K562 (cell line): ENCODE data around the gene UBFD1. TPM values are rescaled to one million over a fixed set of nuclear protein-coding genes. Genes with fewer than 3 reads are reported as not detected.
A peak's percentile ranks its signal among the peaks of the same experiment; 100 is the strongest.

Experiments
- ATAC-seq: fragments of 200-7000 bp; cut with Tn5 transposase; 3 replicates; pipeline ENCODE4 v1.9.1; 2020; ENCODE audit warnings: moderate library complexity
- BruUV-seq: library from RNA; stranded (reverse); fragments of 400-500 nt; replicated peaks from 2 replicates; lab custom pipeline; 2021; lab: Mats Ljungman, UMichigan
- CTCF ChIA-PET: fragments of 300-600 bp; formaldehyde crosslinking; extraction: SDS; loops from one replicate; lab custom pipeline; 2021; ENCODE audit warnings: low intra/inter-chr PET ratio; lab: Yijun Ruan, JAX
- POLR2A ChIA-PET: fragments of 300-600, 350-650 bp; sonication (Branson Sonifier 250); formaldehyde crosslinking; extraction: SDS; loops from one replicate; lab custom pipeline; 2021; ENCODE audit warnings: antibody characterized with exemption, inconsistent platforms; lab: Yijun Ruan, JAX
- DNase-seq, 4 experiments: peaks; one replicate each; pipeline versions ENCODE4 v3.0.0 to v3.0.0-alpha.2; 2011 to 2018; ENCODE audit warnings: low spot score in 3 of 4, mixed read lengths in 3 of 4; ENCODE audit errors: extremely low read depth in 1 of 4
- FAIRE-seq: peaks from 2 replicates; lab custom pipeline; 2011; peaks lifted over from hg19 to GRCh38; lab: Jason Lieb, UNC
- H2AFZ ChIP-seq: 2 replicates; pipeline ENCODE4 v1.6.0; 2011; ENCODE audit warnings: low read depth, low read length, control low read depth, inconsistent platforms
- H3K27ac ChIP-seq: fragments of 200-600 bp; 3 replicates; pipeline ENCODE4 v1.8.0; 2011; ENCODE audit warnings: low read depth, mild to moderate bottlenecking, control low read depth, inconsistent platforms, low read length, moderate library complexity, mixed read lengths; ENCODE audit errors: extremely low read depth
- H3K27me3 ChIP-seq, 2 experiments: fragments of 300-600 bp in 1 of 2; 2 replicates in 1 of 2; 3 replicates in 1 of 2; pipeline versions ENCODE4 v1.6.0 to v1.8.0; 2011; ENCODE audit warnings: inconsistent platforms in 2 of 2, low read length in 2 of 2, mild to moderate bottlenecking in 1 of 2, mixed read lengths in 1 of 2, moderate library complexity in 1 of 2; ENCODE audit not compliant: control insufficient read depth in 2 of 2, insufficient read depth in 2 of 2
- H3K36me3 ChIP-seq: fragments of 300-600 bp; 3 replicates; pipeline ENCODE4 v1.8.0; 2011; ENCODE audit warnings: mild to moderate bottlenecking, low read length, inconsistent platforms; ENCODE audit not compliant: control insufficient read depth, insufficient read depth
- H3K4me1 ChIP-seq, 2 experiments: fragments of 200-600 bp in 1 of 2; replicated peaks in 1 of 2; 2 replicates in 1 of 2; 3 replicates in 1 of 2; pipeline versions ENCODE4 v1.5.1 to v1.8.0; 2011; ENCODE audit warnings: inconsistent platforms in 2 of 2, low read length in 2 of 2, mild to moderate bottlenecking in 1 of 2, mixed read lengths in 1 of 2, moderate library complexity in 1 of 2; ENCODE audit not compliant: control insufficient read depth in 2 of 2, insufficient read depth in 2 of 2
- H3K4me2 ChIP-seq: 2 replicates; pipeline ENCODE4 v1.6.1; 2011; ENCODE audit warnings: low read length, control low read depth, inconsistent platforms, mixed read lengths; ENCODE audit not compliant: insufficient read depth
- H3K4me3 ChIP-seq: fragments of 200-600 bp; sonication (generic), shearing (Covaris generic); 2 replicates; pipeline ENCODE4 v1.5.1; 2016; ENCODE audit warnings: control low read depth, inconsistent platforms
- H3K79me2 ChIP-seq: fragments of 200-600 bp; 3 replicates; pipeline ENCODE4 v1.8.0; 2011; ENCODE audit warnings: low read length, inconsistent platforms; ENCODE audit not compliant: control insufficient read depth, insufficient read depth
- H3K9ac ChIP-seq, 2 experiments: 2 replicates each; pipeline versions ENCODE4 v1.6.0 to v1.6.1; 2011; ENCODE audit warnings: low read depth in 2 of 2, low read length in 2 of 2, control low read depth in 1 of 2, inconsistent platforms in 1 of 2, mild to moderate bottlenecking in 1 of 2, mixed read lengths in 1 of 2; ENCODE audit not compliant: insufficient read depth in 1 of 2
- H3K9me1 ChIP-seq: one replicate; pipeline ENCODE4 v1.6.0; 2011; ENCODE audit warnings: inconsistent platforms, mild to moderate bottlenecking, low read length, moderate library complexity; ENCODE audit not compliant: control insufficient read depth, insufficient read depth
- H3K9me3 ChIP-seq: replicated peaks from 2 replicates; pipeline ENCODE4 v1.5.1; 2011; ENCODE audit warnings: low read depth, low read length, inconsistent platforms; ENCODE audit not compliant: control insufficient read depth, insufficient read depth
- H4K20me1 ChIP-seq: replicated peaks from 2 replicates; pipeline ENCODE4 v1.6.1; 2011; ENCODE audit warnings: low read length, inconsistent platforms, mixed read lengths; ENCODE audit not compliant: control insufficient read depth, insufficient read depth
- BRD4 ChIP-seq: fragments of 200-600 bp; sonication (generic); IDR thresholded peaks from 2 replicates; pipeline ENCODE4 v1.6.1; 2017; ENCODE audit warnings: inconsistent platforms
- DMBX1 ChIP-seq: fragments of 250-450 bp; sonication (Bioruptor Pico); IDR thresholded peaks from 2 replicates; pipeline ENCODE4 v1.8.0; 2022; ENCODE audit warnings: inconsistent platforms, mild to moderate bottlenecking, moderate library complexity, borderline replicate concordance
- ZKSCAN8 ChIP-seq: fragments of 200-800 bp; sonication (Bioruptor generic); IDR thresholded peaks from 2 replicates; pipeline ENCODE4 v1.6.1; 2016; ENCODE audit warnings: missing genetic modification characterization, missing compliant biosample characterization
- ZNF121 ChIP-seq: sonication (generic); formaldehyde crosslinking; conservative IDR thresholded peaks from 2 replicates; pipeline ENCODE4 v1.8.0; 2022; ENCODE audit warnings: missing genetic modification reagents
- ZNF384 ChIP-seq: IDR thresholded peaks from 2 replicates; pipeline ENCODE4 v1.6.1; 2012; ENCODE audit warnings: low read depth, low read length, improper control_type of control experiment
- ZNF695 ChIP-seq: fragments of 450-650 bp; formaldehyde crosslinking; IDR thresholded peaks from 2 replicates; pipeline ENCODE4 v1.4.0; 2020; ENCODE audit warnings: mild to moderate bottlenecking, moderate library complexity
- WGBS: fragments of 100-300 bp; shearing (Covaris generic); methylation state at CpG from one replicate; pipeline ENCODE4 v1.1.6; 2016; ENCODE audit warnings: low coverage, mixed read lengths; ENCODE audit not compliant: insufficient coverage; ENCODE audit errors: missing lambda C conversion rate; 5-methylcytosine and 5-hydroxymethylcytosine counted together
- in situ Hi-C: fragments of 300-500 bp; cut with MboI; formaldehyde crosslinking; loops from 4 replicates; pipeline ENCODE4 v1.15.0; 2018; ENCODE audit warnings: inconsistent platforms, mixed read lengths
- intact Hi-C: fragments of 100-400 bp; cut with micrococcal nuclease; formaldehyde crosslinking; loops from 2 replicates; pipeline ENCODE4 v1.14.2; 2022
- polyA plus RNA-seq, 8 experiments: library from polyadenylated mRNA; depleted of rRNA in 4 of 8; stranded (reverse) in 5 of 8; unstranded in 3 of 8; fragments of >200 nt; fragmentation: Nextera tagmentation in 2 of 8; fragmentation: Illumina TruSeq in 1 of 8; extraction: Ambion mirVana in 2 of 8; extraction: Trizol in 1 of 8; gene quantifications; 2 replicates each; pipeline versions ENCODE4 v1.2.1 to v1.2.3, GENCODE V29; 2011 to 2014; ENCODE audit warnings: inconsistent platforms in 1 of 8, missing spikeins in 1 of 8
- total RNA-seq, 7 experiments: library from RNA; depleted of rRNA in 6 of 7; stranded (reverse); fragments of >200 nt in 6 of 7; fragmentation: Illumina TruSeq in 2 of 7; extraction: Trizol in 2 of 7; gene quantifications; 2 replicates each; pipeline versions ENCODE4 v1.2.1 to v1.2.3, GENCODE V29; 2011 to 2021; ENCODE audit warnings: low replicate concordance in 1 of 7

The UBFD1 gene
- total and polyA plus RNA-seq, 9 of the 15 experiments (the other 6 are each of a cell fraction or from before 2014, with no cell fraction given): 10.7 to 66.2 (median 34.0) TPM

DNA sequence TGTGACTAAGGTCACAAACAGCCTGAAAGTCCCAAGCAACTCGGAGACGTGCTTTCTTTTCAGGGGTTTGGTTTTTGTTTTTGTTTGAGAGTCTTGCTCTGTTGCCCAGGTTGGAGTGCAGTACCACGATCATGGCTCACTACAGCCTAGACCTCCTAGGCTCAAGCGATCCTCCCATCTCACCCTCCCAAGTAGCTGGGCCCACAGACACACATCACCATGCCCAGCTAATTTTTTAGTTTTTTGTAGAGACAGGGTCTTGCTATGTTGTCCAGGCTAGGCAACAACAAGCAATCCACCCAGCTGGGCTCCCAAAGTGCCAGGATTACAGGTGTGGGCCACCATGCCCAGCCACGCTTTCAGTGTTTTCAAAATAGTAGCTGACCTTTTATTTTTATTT lies 27.5 kb upstream of the UBFD1 start:
- POLR2A ChIA-PET: interaction anchor here (1.3 kb wide), 2 partner anchors 9 kb away, joined by 4 read pairs; no protein-coding TSS in a partner anchor
- H3K27ac ChIP-seq: no peak overlapping the region

DNA sequence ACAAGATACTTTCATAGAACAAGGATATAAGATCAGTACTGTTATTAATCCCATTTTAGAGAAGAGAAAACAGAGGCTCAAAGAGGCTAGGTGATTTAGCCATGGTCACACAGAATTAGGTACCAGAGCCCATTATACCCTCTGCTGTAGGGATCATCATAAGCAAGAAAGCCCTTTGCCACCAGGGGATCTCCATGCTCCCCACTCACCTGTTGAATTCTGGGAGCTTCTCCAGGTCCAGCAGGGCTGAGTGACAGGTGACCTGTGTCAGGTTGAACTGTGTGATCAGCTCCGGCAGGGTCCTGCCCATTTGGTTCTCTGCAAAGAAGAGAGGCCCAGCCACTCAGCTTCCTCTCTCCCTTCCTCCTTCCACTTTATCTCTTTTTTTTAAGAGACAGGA lies 25.1 kb upstream of the UBFD1 start:
- CTCF ChIA-PET: no interaction called here
- no peaks in the 10 kb centered on the region for H3K27me3 ChIP-seq
- in situ Hi-C loops (no loop called here), intact Hi-C loops (no loop called here)
- POLR2A ChIA-PET: interaction anchor here (0.6 to 1.8 kb wide), 3 partner anchors 8 to 1554 kb away, joined by 3 to 9 read pairs (median 3); no protein-coding TSS in a partner anchor
- no peak overlapping the region for H3K4me3 ChIP-seq
- H3K27ac ChIP-seq: no peak overlapping the region
- TF ChIP-seq BRD4: no peak
- no peak for TF ChIP-seq ZNF695 (CRISPR knock-in tag)
- TF ChIP-seq DMBX1: no peak
- TF ChIP-seq ZKSCAN8 (CRISPR knock-in tag): no peak
- H4K20me1 ChIP-seq: no peaks in the 10 kb centered on the region
- ATAC-seq (no peak), DNase-seq (no peak), FAIRE-seq (no peak)
- no peaks in the 10 kb centered on the region for H3K9me3 ChIP-seq
- 100% methylated on average over 1 of the region's 1 CpG for WGBS
- no peak overlapping the region for H3K4me2 ChIP-seq
- H3K9me1 ChIP-seq: peaks cover 3% of the 10 kb centered on the region
- no TSS peak for BruUV-seq
- H3K9ac ChIP-seq: no peak overlapping the region
- peaks cover 0 to 4% of the 10 kb centered on the region in 2 experiments; a peak in 1 of 5 replicates for H3K4me1 ChIP-seq
- H2AFZ ChIP-seq: no peak overlapping the region
- H3K36me3 ChIP-seq: peaks cover 82% of the 10 kb centered on the region
- H3K79me2 ChIP-seq: no peaks in the 10 kb centered on the region

More for the DNA sequence above, 27.5 kb upstream of the UBFD1 start:
- Histone ChIP-seq H3K4me3 (no peak overlapping the region), H3K4me1 (peaks cover 0 to 3% of the 10 kb centered on the region in 2 experiments; a peak in 1 of 5 replicates), H3K9ac (no peak overlapping the region), H4K20me1 (no peaks in the 10 kb centered on the region), H2AFZ (no peak overlapping the region), H3K27me3 (no peaks in the 10 kb centered on the region), H3K36me3 (peaks cover 73% of the 10 kb centered on the region), H3K9me3 (no peaks in the 10 kb centered on the region), H3K4me2 (no peak overlapping the region), H3K79me2 (no peaks in the 10 kb centered on the region), H3K9me1 (no peaks in the 10 kb centered on the region)
- TF ChIP-seq ZNF121 (peak; percentile 61; the same call in 1 of the 2 replicates), ZNF384 (no peak)
- intact Hi-C loops (no loop called here), in situ Hi-C loops (no loop called here)
- 94% methylated on average over 5 of the region's 5 CpGs for WGBS
- ATAC-seq (no peak), DNase-seq (no peak), FAIRE-seq (no peak)
- CTCF ChIA-PET: no interaction called here
- BruUV-seq: no TSS peak
